ENCODE data around the gene CDC14B.

Gene CDC14B

DNA sequence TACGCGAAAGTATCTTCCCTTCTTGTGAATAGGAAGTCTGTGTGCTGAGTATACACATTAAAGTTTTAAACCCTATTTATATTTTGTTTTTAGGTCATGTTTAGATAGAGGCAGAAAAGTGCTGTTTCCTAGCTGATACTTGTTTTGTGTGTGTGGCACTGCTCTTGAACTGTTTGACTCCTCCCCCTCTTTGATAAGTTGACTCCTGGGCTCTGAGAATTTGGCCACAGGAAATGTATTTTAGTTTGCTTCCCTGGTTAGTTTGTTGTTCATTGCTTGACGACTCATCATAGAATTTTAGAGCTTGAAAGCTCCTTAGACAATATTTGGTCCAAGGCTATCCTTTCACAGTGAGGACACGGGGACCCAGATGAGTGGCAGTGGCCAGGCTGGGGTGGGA lies 2.0 kb upstream of the CDC14B start:
- no peak for DNase-seq (ENCODE audit: low spot score)
- in situ Hi-C loops (cut with MboI; ENCODE audit: low sequenced_read_pairs, unreplicated experiment), result no loop called here

GRCh38 chr9:96620832-96621269 lies 1.2 kb upstream of the CDC14B start:
- DNase-seq (ENCODE audit: low spot score), result no peak
- in situ Hi-C loops (cut with MboI; ENCODE audit: low sequenced_read_pairs, unreplicated experiment), result no loop called here
- TF ChIP-seq CTCF (IDR thresholded peaks at IDR 0.05; ENCODE audit: borderline replicate concordance, control extremely low read depth, extremely low read depth, insufficient read depth, missing control alignments), result no peak

More for the DNA sequence above, 2.0 kb upstream of the CDC14B start:
- no peak for TF ChIP-seq CTCF (IDR thresholded peaks at IDR 0.05; ENCODE audit: borderline replicate concordance, control extremely low read depth, extremely low read depth, insufficient read depth, missing control alignments)

GRCh38 chr9:96620181-96620514 lies 505 bp upstream of the CDC14B start:
- in situ Hi-C loops (cut with MboI; ENCODE audit: low sequenced_read_pairs, unreplicated experiment), result no loop called here
- DNase-seq (ENCODE audit: low spot score), result no peak
- TF ChIP-seq CTCF (IDR thresholded peaks at IDR 0.05; ENCODE audit: borderline replicate concordance, control extremely low read depth, extremely low read depth, insufficient read depth, missing control alignments), result no peak

DNA sequence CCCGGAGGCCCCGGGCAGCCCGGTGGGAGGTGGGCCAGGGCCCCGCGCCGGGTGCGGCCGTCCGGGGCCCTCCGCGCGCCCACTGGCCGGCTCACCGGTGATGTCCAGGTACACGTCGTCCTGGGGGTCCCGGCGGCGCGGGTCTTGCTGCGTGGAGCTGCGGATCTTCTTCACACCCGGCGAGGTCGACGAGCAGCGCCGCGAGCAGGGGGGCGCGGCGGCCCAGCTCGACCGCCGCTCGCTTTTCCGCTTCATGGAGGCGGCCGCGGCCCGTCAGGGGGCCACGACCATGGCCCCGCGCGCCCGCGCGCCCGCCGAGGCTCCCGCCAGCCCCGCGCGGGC lies 548 bp downstream of the CDC14B start:
- in situ Hi-C loops (cut with MboI; ENCODE audit: low sequenced_read_pairs, unreplicated experiment), result no loop called here
- TF ChIP-seq CTCF (IDR thresholded peaks at IDR 0.05; ENCODE audit: borderline replicate concordance, control extremely low read depth, extremely low read depth, insufficient read depth, missing control alignments), result no peak
- DNase-seq (ENCODE audit: low spot score), result peak; percentile 26

- in situ Hi-C loops (cut with MboI; ENCODE audit: low sequenced_read_pairs, unreplicated experiment), result no loop called here
- DNase-seq (ENCODE audit: low spot score), result peak; percentile 37
- TF ChIP-seq CTCF (IDR thresholded peaks at IDR 0.05; ENCODE audit: borderline replicate concordance, control extremely low read depth, extremely low read depth, insufficient read depth, missing control alignments), result no peak
Observed at GRCh38 chr9:96618209-96619123, 1.2 kb downstream of the CDC14B start.

GRCh38 chr9:96617439-96618185 lies 2.0 kb downstream of the CDC14B start:
- TF ChIP-seq CTCF (IDR thresholded peaks at IDR 0.05; ENCODE audit: borderline replicate concordance, control extremely low read depth, extremely low read depth, insufficient read depth, missing control alignments), result no peak
- no peak for DNase-seq (ENCODE audit: low spot score)
- in situ Hi-C loops (cut with MboI; ENCODE audit: low sequenced_read_pairs, unreplicated experiment), result no loop called here
